K562 (cell line): Measurements from ENCODE around the gene DOCK6. TPM values are rescaled to one million over a fixed set of nuclear protein-coding genes. Genes with fewer than 3 reads are reported as not detected.
A peak's percentile ranks its signal among the peaks of the same experiment; 100 is the strongest.

Experiments used
- ATAC-seq: fragments of 200-7000 bp; cut with Tn5 transposase; 3 replicates; pipeline ENCODE4 v1.9.1; 2020; ENCODE audit warnings: moderate library complexity
- BruUV-seq: library from RNA; stranded (reverse); fragments of 400-500 nt; replicated peaks from 2 replicates; lab custom pipeline; 2021; lab: Mats Ljungman, UMichigan
- CTCF ChIA-PET: fragments of 300-600 bp; formaldehyde crosslinking; extraction: SDS; loops from one replicate; lab custom pipeline; 2021; ENCODE audit warnings: low intra/inter-chr PET ratio; lab: Yijun Ruan, JAX
- POLR2A ChIA-PET: fragments of 300-600, 350-650 bp; sonication (Branson Sonifier 250); formaldehyde crosslinking; extraction: SDS; loops from one replicate; lab custom pipeline; 2021; ENCODE audit warnings: antibody characterized with exemption, inconsistent platforms; lab: Yijun Ruan, JAX
- DNase-seq, 4 experiments: peaks; one replicate each; pipeline versions ENCODE4 v3.0.0 to v3.0.0-alpha.2; 2011 to 2018; ENCODE audit warnings: low spot score in 3 of 4, mixed read lengths in 3 of 4; ENCODE audit errors: extremely low read depth in 1 of 4
- FAIRE-seq: peaks from 2 replicates; lab custom pipeline; 2011; peaks lifted over from hg19 to GRCh38; lab: Jason Lieb, UNC
- H2AFZ ChIP-seq: 2 replicates; pipeline ENCODE4 v1.6.0; 2011; ENCODE audit warnings: low read depth, low read length, control low read depth, inconsistent platforms
- H3K27ac ChIP-seq: fragments of 200-600 bp; 3 replicates; pipeline ENCODE4 v1.8.0; 2011; ENCODE audit warnings: low read depth, mild to moderate bottlenecking, control low read depth, inconsistent platforms, low read length, moderate library complexity, mixed read lengths; ENCODE audit errors: extremely low read depth
- H3K27me3 ChIP-seq, 2 experiments: fragments of 300-600 bp in 1 of 2; 2 replicates in 1 of 2; 3 replicates in 1 of 2; pipeline versions ENCODE4 v1.6.0 to v1.8.0; 2011; ENCODE audit warnings: inconsistent platforms in 2 of 2, low read length in 2 of 2, mild to moderate bottlenecking in 1 of 2, mixed read lengths in 1 of 2, moderate library complexity in 1 of 2; ENCODE audit not compliant: control insufficient read depth in 2 of 2, insufficient read depth in 2 of 2
- H3K36me3 ChIP-seq: fragments of 300-600 bp; 3 replicates; pipeline ENCODE4 v1.8.0; 2011; ENCODE audit warnings: mild to moderate bottlenecking, low read length, inconsistent platforms; ENCODE audit not compliant: control insufficient read depth, insufficient read depth
- H3K4me1 ChIP-seq, 2 experiments: fragments of 200-600 bp in 1 of 2; replicated peaks in 1 of 2; 2 replicates in 1 of 2; 3 replicates in 1 of 2; pipeline versions ENCODE4 v1.5.1 to v1.8.0; 2011; ENCODE audit warnings: inconsistent platforms in 2 of 2, low read length in 2 of 2, mild to moderate bottlenecking in 1 of 2, mixed read lengths in 1 of 2, moderate library complexity in 1 of 2; ENCODE audit not compliant: control insufficient read depth in 2 of 2, insufficient read depth in 2 of 2
- H3K4me2 ChIP-seq: 2 replicates; pipeline ENCODE4 v1.6.1; 2011; ENCODE audit warnings: low read length, control low read depth, inconsistent platforms, mixed read lengths; ENCODE audit not compliant: insufficient read depth
- H3K4me3 ChIP-seq: fragments of 200-600 bp; sonication (generic), shearing (Covaris generic); 2 replicates; pipeline ENCODE4 v1.5.1; 2016; ENCODE audit warnings: control low read depth, inconsistent platforms
- H3K79me2 ChIP-seq: fragments of 200-600 bp; 3 replicates; pipeline ENCODE4 v1.8.0; 2011; ENCODE audit warnings: low read length, inconsistent platforms; ENCODE audit not compliant: control insufficient read depth, insufficient read depth
- H3K9ac ChIP-seq, 2 experiments: 2 replicates each; pipeline versions ENCODE4 v1.6.0 to v1.6.1; 2011; ENCODE audit warnings: low read depth in 2 of 2, low read length in 2 of 2, control low read depth in 1 of 2, inconsistent platforms in 1 of 2, mild to moderate bottlenecking in 1 of 2, mixed read lengths in 1 of 2; ENCODE audit not compliant: insufficient read depth in 1 of 2
- H3K9me1 ChIP-seq: one replicate; pipeline ENCODE4 v1.6.0; 2011; ENCODE audit warnings: inconsistent platforms, mild to moderate bottlenecking, low read length, moderate library complexity; ENCODE audit not compliant: control insufficient read depth, insufficient read depth
- H3K9me3 ChIP-seq: replicated peaks from 2 replicates; pipeline ENCODE4 v1.5.1; 2011; ENCODE audit warnings: low read depth, low read length, inconsistent platforms; ENCODE audit not compliant: control insufficient read depth, insufficient read depth
- H4K20me1 ChIP-seq: replicated peaks from 2 replicates; pipeline ENCODE4 v1.6.1; 2011; ENCODE audit warnings: low read length, inconsistent platforms, mixed read lengths; ENCODE audit not compliant: control insufficient read depth, insufficient read depth
- ATF1 ChIP-seq, 2 experiments: fragments of 450-650 bp in 1 of 2; IDR thresholded peaks; 2 replicates each; pipeline ENCODE4 v1.6.1; 2016; ENCODE audit warnings: missing compliant biosample characterization in 1 of 2, missing genetic modification characterization in 1 of 2
- DIDO1 ChIP-seq: fragments of 450-650 bp; IDR thresholded peaks from 2 replicates; pipeline ENCODE4 v1.6.1; 2016; ENCODE audit warnings: low read depth, missing biosample characterization, missing genetic modification characterization
- KDM1A ChIP-seq, 2 experiments: fragments of 450-650 bp; IDR thresholded peaks; 2 replicates each; pipeline ENCODE4 v1.6.1; 2016; ENCODE audit warnings: mild to moderate bottlenecking in 2 of 2
- NRF1 ChIP-seq, 2 experiments: fragments of 450-650 bp; IDR thresholded peaks in 1 of 2; conservative IDR thresholded peaks in 1 of 2; 2 replicates each; pipeline ENCODE4 v1.6.1; 2014; ENCODE audit warnings: mild to moderate bottlenecking in 2 of 2
- PHF20 ChIP-seq: fragments of 450-650 bp; IDR thresholded peaks from 2 replicates; pipeline ENCODE4 v1.6.1; 2018; ENCODE audit not compliant: partially characterized antibody
- PHF8 ChIP-seq: fragments of 200-600 bp; sonication (generic); IDR thresholded peaks from 2 replicates; pipeline ENCODE4 v1.6.1; 2012; ENCODE audit warnings: mixed run types, mild to moderate bottlenecking, inconsistent platforms, low read length, moderate library complexity, borderline replicate concordance
- ZFX ChIP-seq: sonication (generic); formaldehyde crosslinking; IDR thresholded peaks from 2 replicates; pipeline ENCODE4 v1.8.0; 2022; ENCODE audit warnings: mild to moderate bottlenecking, missing genetic modification reagents, moderate library complexity
- ZNF121 ChIP-seq: sonication (generic); formaldehyde crosslinking; conservative IDR thresholded peaks from 2 replicates; pipeline ENCODE4 v1.8.0; 2022; ENCODE audit warnings: missing genetic modification reagents
- ZNF165 ChIP-seq: fragments of 250-450 bp; sonication (Bioruptor Pico); IDR thresholded peaks from 2 replicates; pipeline ENCODE4 v1.4.0; 2020; ENCODE audit warnings: borderline replicate concordance
- WGBS: fragments of 100-300 bp; shearing (Covaris generic); methylation state at CpG from one replicate; pipeline ENCODE4 v1.1.6; 2016; ENCODE audit warnings: low coverage, mixed read lengths; ENCODE audit not compliant: insufficient coverage; ENCODE audit errors: missing lambda C conversion rate; 5-methylcytosine and 5-hydroxymethylcytosine counted together
- in situ Hi-C: fragments of 300-500 bp; cut with MboI; formaldehyde crosslinking; loops from 4 replicates; pipeline ENCODE4 v1.15.0; 2018; ENCODE audit warnings: inconsistent platforms, mixed read lengths
- intact Hi-C: fragments of 100-400 bp; cut with micrococcal nuclease; formaldehyde crosslinking; loops from 2 replicates; pipeline ENCODE4 v1.14.2; 2022
- polyA plus RNA-seq, 8 experiments: library from polyadenylated mRNA; depleted of rRNA in 4 of 8; stranded (reverse) in 5 of 8; unstranded in 3 of 8; fragments of >200 nt; fragmentation: Nextera tagmentation in 2 of 8; fragmentation: Illumina TruSeq in 1 of 8; extraction: Ambion mirVana in 2 of 8; extraction: Trizol in 1 of 8; gene quantifications; 2 replicates each; pipeline versions ENCODE4 v1.2.1 to v1.2.3, GENCODE V29; 2011 to 2014; ENCODE audit warnings: inconsistent platforms in 1 of 8, missing spikeins in 1 of 8
- total RNA-seq, 7 experiments: library from RNA; depleted of rRNA in 6 of 7; stranded (reverse); fragments of >200 nt in 6 of 7; fragmentation: Illumina TruSeq in 2 of 7; extraction: Trizol in 2 of 7; gene quantifications; 2 replicates each; pipeline versions ENCODE4 v1.2.1 to v1.2.3, GENCODE V29; 2011 to 2021; ENCODE audit warnings: low replicate concordance in 1 of 7
- TF ChIP-seq, protein P1 (sequence below): fragments of 200-800 bp; sonication (Bioruptor generic); IDR thresholded peaks from 2 replicates; pipeline ENCODE4 v1.6.1; 2016; ENCODE audit warnings: missing genetic modification characterization, missing compliant biosample characterization
- TF ChIP-seq, protein P2 (sequence below): sonication (generic); formaldehyde crosslinking; IDR thresholded peaks from 2 replicates; pipeline ENCODE4 v1.8.0; 2022; ENCODE audit warnings: missing genetic modification reagents, mild to moderate bottlenecking, borderline replicate concordance
- TF ChIP-seq, protein P3 (sequence below): fragments of 450-650 bp; IDR thresholded peaks from 2 replicates; pipeline ENCODE4 v1.6.1; 2016; ENCODE audit warnings: mild to moderate bottlenecking

Gene DOCK6
- total and polyA plus RNA-seq, 9 of the 15 experiments (the other 6 are each of a cell fraction or from before 2014, with no cell fraction given), result 0.35 to 19.3 (median 3.8) TPM

DNA sequence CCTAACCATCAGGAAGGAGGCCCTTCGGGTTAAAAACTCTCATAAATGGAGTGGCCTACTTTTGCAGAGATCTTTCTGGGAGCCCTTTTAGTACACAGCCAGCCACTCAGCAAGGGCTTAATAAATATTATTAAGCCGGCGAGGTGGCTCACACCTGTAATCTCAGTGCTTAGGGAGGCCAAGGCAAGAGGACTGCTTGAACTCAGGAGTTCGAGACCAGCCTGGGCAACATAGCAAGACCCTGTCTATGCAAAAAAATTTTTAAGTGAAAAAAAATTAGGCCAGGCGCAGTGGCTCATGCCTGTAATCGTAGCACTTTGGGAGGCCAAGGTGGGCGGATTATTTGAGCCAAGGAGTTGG lies 64.2 kb downstream of the DOCK6 start:
- Histone ChIP-seq H3K27me3 (no peaks in the 10 kb centered on the region), H4K20me1 (0 out of 2 replicates have a peak, but pooled peaks cover 3% of the 10 kb centered on the region), H3K4me3 (peak overlapping the region; percentile 70; the same call in 1 of the 2 replicates), H3K9me3 (no peaks in the 10 kb centered on the region), H3K4me2 (peak overlapping the region; percentile 85), H3K9ac (peak overlapping the region; percentile 37 to 93; a peak in 2 of 4 replicates), H3K36me3 (peaks cover 22% of the 10 kb centered on the region; the same call in 2 of the 3 replicates), H3K27ac (peak overlapping the region; percentile 67), H3K4me1 (peaks cover 15 to 63% of the 10 kb centered on the region in 2 experiments), H2AFZ (peak overlapping the region; percentile 91), H3K9me1 (no peaks in the 10 kb centered on the region), H3K79me2 (peaks cover 15% of the 10 kb centered on the region)
- in situ Hi-C loops (no loop called here), intact Hi-C loops (loop anchor here (5.0 kb wide), 1 partner anchor 41 kb away; the partner anchor contains the start of gene SPC24)
- ATAC-seq (no peak), DNase-seq (no peak), FAIRE-seq (no peak)
- 67% methylated on average over 7 of the region's 7 CpGs for WGBS
- CTCF ChIA-PET, result no interaction called here
- no TSS peak for BruUV-seq
- POLR2A ChIA-PET, result interaction anchor here (0.6 to 1.2 kb wide), 6 partner anchors 10 to 60 kb away, joined by 3 to 5 read pairs (median 4); no protein-coding TSS in a partner anchor
- TF ChIP-seq ATF1 (CRISPR knock-in tag; IDR thresholded peaks at IDR 0.05), result no peak
- TF ChIP-seq ATF1 (tag; IDR thresholded peaks at IDR 0.05), result peak; percentile 25; the same call in 1 of the 2 replicates
- 0 out of 2 replicates have a peak, but pooled peaks have one; percentile 7 for TF ChIP-seq ZFX (CRISPR knock-in tag)
- TF ChIP-seq, protein P1, sequence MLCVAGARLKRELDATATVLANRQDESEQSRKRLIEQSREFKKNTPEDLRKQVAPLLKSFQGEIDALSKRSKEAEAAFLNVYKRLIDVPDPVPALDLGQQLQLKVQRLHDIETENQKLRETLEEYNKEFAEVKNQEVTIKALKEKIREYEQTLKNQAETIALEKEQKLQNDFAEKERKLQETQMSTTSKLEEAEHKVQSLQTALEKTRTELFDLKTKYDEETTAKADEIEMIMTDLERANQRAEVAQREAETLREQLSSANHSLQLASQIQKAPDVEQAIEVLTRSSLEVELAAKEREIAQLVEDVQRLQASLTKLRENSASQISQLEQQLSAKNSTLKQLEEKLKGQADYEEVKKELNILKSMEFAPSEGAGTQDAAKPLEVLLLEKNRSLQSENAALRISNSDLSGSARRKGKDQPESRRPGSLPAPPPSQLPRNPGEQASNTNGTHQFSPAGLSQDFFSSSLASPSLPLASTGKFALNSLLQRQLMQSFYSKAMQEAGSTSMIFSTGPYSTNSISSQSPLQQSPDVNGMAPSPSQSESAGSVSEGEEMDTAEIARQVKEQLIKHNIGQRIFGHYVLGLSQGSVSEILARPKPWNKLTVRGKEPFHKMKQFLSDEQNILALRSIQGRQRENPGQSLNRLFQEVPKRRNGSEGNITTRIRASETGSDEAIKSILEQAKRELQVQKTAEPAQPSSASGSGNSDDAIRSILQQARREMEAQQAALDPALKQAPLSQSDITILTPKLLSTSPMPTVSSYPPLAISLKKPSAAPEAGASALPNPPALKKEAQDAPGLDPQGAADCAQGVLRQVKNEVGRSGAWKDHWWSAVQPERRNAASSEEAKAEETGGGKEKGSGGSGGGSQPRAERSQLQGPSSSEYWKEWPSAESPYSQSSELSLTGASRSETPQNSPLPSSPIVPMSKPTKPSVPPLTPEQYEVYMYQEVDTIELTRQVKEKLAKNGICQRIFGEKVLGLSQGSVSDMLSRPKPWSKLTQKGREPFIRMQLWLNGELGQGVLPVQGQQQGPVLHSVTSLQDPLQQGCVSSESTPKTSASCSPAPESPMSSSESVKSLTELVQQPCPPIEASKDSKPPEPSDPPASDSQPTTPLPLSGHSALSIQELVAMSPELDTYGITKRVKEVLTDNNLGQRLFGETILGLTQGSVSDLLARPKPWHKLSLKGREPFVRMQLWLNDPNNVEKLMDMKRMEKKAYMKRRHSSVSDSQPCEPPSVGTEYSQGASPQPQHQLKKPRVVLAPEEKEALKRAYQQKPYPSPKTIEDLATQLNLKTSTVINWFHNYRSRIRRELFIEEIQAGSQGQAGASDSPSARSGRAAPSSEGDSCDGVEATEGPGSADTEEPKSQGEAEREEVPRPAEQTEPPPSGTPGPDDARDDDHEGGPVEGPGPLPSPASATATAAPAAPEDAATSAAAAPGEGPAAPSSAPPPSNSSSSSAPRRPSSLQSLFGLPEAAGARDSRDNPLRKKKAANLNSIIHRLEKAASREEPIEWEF (CRISPR knock-in tag), result no peak
- TF ChIP-seq, protein P2, sequence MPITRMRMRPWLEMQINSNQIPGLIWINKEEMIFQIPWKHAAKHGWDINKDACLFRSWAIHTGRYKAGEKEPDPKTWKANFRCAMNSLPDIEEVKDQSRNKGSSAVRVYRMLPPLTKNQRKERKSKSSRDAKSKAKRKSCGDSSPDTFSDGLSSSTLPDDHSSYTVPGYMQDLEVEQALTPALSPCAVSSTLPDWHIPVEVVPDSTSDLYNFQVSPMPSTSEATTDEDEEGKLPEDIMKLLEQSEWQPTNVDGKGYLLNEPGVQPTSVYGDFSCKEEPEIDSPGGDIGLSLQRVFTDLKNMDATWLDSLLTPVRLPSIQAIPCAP, result no peak
- TF ChIP-seq NRF1 (conservative IDR thresholded peaks at IDR 0.05 in 1 of 2, IDR thresholded peaks at IDR 0.05 in 1 of 2), result peak; percentile 4 to 6; a peak in 1 of 4 replicates
- TF ChIP-seq, protein P3, sequence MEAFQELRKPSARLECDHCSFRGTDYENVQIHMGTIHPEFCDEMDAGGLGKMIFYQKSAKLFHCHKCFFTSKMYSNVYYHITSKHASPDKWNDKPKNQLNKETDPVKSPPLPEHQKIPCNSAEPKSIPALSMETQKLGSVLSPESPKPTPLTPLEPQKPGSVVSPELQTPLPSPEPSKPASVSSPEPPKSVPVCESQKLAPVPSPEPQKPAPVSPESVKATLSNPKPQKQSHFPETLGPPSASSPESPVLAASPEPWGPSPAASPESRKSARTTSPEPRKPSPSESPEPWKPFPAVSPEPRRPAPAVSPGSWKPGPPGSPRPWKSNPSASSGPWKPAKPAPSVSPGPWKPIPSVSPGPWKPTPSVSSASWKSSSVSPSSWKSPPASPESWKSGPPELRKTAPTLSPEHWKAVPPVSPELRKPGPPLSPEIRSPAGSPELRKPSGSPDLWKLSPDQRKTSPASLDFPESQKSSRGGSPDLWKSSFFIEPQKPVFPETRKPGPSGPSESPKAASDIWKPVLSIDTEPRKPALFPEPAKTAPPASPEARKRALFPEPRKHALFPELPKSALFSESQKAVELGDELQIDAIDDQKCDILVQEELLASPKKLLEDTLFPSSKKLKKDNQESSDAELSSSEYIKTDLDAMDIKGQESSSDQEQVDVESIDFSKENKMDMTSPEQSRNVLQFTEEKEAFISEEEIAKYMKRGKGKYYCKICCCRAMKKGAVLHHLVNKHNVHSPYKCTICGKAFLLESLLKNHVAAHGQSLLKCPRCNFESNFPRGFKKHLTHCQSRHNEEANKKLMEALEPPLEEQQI, result no peak
- TF ChIP-seq KDM1A (IDR thresholded peaks at IDR 0.05), result peak in 1 of 2 experiments; percentile 3; a peak in 1 of 4 replicates
- no peak for TF ChIP-seq DIDO1 (tag)
- no peak for TF ChIP-seq PHF8
- peak; percentile 96 for TF ChIP-seq ZNF121 (CRISPR knock-in tag)
- TF ChIP-seq PHF20, result peak; percentile 1
- TF ChIP-seq ZNF165 (CRISPR knock-in tag), result no peak
